Stimulated activated CD4-positive, alpha-beta T cell treated with anti-CD3 and anti-CD28 coated beads, Interleukin-4, amount 100 ng/mL, for 4 hours (primary cell): ENCODE results near the gene THAP12.
"Not testable (repeated sequence)": the region's sequence is repeated elsewhere in the genome, so short reads cannot be mapped to it uniquely, and the experiment has no call there.

Experiments
- DNase-seq, 2 experiments: peaks; one replicate each; pipeline ENCODE4 v3.0.0-alpha.2; 2020

Gene THAP12, protein sequence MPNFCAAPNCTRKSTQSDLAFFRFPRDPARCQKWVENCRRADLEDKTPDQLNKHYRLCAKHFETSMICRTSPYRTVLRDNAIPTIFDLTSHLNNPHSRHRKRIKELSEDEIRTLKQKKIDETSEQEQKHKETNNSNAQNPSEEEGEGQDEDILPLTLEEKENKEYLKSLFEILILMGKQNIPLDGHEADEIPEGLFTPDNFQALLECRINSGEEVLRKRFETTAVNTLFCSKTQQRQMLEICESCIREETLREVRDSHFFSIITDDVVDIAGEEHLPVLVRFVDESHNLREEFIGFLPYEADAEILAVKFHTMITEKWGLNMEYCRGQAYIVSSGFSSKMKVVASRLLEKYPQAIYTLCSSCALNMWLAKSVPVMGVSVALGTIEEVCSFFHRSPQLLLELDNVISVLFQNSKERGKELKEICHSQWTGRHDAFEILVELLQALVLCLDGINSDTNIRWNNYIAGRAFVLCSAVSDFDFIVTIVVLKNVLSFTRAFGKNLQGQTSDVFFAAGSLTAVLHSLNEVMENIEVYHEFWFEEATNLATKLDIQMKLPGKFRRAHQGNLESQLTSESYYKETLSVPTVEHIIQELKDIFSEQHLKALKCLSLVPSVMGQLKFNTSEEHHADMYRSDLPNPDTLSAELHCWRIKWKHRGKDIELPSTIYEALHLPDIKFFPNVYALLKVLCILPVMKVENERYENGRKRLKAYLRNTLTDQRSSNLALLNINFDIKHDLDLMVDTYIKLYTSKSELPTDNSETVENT

DNA sequence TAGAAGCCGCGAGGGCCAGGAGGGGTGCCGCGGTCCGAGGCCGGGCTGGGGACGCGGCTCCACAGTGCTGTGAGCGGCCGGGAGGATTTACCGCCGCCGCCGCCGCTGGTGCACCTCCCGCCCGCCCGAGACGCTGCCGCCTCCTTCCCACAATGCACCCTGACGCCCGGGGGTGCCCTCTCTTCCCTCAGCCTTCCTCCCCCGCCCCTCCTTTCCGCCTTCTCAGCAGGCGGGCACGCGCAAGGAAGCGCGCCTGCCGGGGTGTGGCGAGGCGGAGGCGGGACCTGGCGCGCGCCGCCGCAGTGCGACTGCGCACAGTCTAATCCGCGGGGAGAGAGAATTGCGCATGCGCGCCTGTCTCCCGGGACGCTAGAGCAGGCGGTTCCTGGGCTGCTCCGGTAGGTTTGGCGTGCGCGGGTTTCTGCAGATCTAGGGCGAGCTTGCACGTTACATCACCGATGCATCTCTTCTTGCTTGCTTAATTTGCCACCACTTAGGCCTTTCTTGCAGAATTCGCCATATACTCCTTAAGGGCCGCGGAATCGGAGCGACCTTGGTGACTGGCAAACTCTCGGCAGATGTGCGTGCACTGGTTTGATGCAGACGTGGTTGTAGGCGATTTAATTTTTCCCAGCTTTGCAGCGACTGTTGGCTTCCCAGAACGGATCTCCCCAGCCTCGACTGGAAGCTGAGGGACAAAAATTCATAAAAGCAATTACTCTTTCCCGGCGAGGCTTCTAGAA, at the start of gene THAP12, which contains the start of gene GVQW3:
Gene THAP12 (minus strand): TSS at position 156 of the 743 bp plus-strand sequence. CDS start 296 bp downstream, outside the sequence.
Gene GVQW3 (plus strand): TSS at position 347 of the 743 bp plus-strand sequence. CDS start 506 bp downstream, outside the sequence.
- peak; percentile 95 to 97 for DNase-seq

DNA sequence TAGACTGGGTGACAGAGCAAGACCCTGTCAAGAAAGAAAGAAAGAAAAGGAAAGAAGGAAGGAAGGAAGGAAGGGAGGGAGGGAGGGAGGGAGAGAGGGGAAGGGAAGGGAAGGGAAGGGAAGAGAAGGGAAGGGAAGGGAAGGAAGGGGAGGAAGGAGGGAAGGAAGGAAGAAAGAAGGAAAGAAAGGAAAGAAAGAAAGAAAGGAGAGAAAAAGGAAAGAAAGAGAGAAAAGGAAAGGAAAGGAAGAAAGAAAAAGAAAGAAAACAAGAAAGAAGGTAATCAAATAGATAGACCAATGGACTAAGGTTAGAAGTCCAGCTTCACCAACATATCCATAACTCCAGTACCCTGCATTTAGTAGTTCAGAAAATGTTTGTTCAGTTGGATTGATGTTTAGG, 45.7 kb upstream of the THAP12 start:
- DNase-seq, result no peak

DNA sequence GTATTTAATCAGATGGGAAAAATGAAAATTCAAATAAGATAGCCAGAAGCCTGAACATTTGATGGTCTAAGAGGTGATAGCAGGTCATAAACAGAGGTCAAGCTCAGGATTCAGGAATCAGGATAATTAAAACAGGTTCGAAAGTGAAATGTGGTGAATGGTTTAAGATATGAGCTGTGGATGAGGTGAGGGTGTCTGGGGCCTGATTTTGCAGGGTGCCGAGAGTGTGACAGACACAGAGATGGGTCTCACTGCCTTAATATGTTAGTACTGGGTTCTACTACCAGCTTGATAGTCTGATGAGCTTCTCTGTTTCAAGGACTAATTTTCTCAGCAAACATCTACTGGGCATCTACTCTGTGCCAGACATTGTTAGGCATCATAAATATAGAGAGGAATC, 44.0 kb upstream of the THAP12 start:
- no peak for DNase-seq

DNA sequence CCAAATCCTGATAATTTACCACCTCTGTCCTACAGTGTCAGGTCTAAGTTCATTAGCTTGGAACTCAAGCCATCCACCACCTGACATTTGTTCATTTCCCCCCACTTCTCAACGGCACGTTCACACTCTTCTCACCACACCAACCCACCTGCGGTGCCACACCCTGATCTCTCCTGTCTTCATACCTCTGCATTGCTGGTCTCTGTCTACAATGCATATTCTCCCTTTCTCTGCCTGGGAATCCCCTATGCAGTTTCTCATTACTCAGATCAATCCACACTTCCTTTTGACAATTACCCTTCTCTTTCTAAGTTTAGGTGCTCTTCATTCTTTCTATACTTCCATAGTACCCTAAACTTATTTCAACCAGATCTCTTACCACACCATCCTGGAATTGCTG, 43.4 kb upstream of the THAP12 start:
- DNase-seq, result peak in 1 of 2 experiments; percentile 2

DNA sequence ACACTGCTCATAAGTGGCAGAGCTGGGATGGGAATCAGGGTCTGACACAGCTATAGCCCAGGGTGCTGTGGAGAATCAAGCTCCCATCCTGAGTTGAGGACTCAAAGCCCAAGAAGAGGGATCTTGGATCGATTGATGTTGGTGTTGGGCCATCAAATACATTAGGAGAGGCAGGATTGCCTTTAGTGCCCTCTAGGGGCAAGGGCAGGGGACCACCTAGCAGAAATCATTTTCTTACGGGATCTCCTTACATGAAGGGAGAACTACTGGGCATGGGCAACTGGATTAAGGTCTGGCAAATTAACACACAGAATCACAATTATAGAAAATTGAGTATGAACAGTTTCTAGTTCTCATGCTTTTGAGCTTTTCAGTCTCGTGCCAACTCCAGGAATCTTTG, 39.0 kb upstream of the THAP12 start:
- DNase-seq, result no peak

DNA sequence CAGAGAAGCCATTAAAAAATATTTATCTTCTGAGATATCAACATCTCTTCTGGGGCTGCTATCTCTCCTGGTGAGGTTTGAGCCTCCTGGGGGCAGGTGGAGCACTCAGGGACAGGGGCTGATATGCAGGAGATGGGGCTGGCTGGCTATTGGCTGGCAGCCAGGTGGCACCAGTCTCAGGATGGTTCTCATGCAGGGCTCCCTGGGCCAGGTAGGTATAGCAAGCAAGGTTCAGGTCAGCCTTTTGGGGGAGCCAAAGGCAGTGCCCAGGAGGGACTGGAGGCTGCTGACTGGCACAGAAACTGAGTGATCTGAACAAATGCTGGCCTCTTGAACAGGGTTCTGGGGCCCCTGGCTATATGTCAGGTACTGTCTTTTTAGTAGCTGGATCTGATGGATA, 34.1 kb upstream of the THAP12 start:
- no peak for DNase-seq

DNA sequence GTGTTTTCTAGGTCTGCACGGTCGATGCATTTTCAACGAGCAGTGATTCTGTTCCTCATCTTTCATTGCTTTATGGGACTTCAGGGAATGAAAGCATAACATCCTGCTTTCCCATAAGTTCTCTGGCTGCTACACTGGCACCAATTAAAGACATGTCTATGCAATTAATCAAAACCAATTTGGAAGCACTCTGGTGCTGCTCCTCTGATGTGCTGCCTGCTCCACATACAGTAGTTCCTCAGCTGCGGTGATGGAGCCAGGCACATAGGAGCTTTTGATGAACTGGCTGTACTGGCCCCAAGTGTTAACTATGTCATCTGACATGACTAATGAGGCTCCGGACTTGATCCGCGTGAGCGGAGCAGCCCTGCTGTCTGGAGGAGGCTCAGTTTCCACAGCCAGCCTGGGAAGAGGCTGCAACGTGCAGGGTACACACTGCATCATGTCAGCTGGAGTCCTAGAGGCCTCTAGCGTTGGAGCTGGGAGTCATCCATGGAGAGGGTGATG, 30.0 kb upstream of the THAP12 start:
- DNase-seq, result no peak

DNA sequence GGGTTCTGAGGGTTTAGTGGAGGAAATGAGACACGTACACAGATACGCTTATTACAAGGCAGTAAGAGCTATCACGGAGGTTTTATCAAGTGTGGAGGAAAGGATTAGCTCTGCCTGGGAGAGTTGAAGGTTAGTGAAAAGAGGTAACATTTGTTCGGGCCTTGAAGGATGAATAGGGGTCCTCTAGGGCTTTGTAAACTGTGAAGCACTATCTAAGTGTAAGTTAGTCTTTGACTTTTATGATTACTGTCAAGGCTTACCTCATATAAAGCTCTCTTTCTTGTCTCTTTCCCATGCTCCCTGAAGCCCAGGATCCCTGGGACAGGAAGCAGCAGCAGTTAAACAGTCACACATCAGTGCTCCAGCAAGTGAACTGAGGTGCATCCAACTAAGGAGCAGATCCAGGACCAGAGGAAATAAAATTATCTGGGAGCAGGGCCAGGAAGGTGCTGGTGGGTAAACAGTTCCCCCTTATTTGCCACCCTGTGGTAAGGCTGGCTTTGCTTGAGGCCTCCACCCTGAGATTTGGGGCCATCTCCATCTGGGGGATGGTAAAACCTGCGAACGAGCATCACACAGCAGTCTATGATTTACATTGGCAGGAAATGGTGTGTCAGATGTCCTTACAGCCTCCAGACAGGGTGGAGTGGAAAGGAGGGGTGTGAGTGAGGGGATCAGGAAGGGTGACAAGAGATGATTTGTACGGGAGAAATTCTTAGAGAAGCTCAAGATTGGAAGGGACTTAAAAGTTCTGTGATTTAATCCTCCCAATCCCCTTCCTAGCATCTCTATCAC, 27.4 kb upstream of the THAP12 start:
- DNase-seq, result no peak

DNA sequence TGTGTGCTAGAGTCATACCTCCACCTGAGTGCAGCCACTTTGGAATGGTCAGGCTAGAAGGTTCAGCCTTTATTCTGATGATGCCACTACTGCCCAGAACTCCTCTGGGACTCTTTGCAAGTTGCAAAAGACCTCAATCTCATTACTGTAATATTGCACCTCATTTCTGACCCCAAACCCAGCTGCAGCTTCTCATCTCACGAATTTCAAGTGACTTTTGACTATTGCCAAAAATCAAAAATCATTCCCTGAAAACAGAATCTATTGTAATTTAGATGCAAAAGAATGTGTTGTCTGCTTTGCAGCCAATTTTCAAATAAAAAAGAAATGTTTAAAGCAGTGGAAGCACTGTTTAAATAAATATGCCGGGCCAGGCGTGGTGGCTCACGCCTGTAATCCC, 25.4 kb upstream of the THAP12 start:
- DNase-seq, result no peak

DNA sequence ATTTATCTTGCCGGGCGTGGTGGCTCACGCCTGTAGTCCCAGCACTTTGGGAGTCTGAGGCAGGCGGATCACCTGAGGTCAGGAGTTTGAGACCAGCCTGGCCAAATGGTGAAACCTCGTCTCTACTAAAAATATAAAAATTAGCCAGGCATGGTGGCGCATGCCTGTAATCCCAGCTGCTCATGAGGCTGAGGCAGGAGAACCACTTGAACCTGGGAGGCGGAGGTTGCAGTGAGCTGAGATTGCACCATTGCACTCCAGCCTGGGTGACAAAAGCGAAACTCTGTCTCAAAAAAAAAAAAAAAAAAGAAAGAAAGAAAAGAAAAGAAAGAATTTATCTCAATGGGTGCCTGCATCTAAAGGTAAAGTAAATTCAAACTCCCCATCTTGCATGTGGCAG, 20.6 kb upstream of the THAP12 start:
- not testable (repeated sequence) for DNase-seq

DNA sequence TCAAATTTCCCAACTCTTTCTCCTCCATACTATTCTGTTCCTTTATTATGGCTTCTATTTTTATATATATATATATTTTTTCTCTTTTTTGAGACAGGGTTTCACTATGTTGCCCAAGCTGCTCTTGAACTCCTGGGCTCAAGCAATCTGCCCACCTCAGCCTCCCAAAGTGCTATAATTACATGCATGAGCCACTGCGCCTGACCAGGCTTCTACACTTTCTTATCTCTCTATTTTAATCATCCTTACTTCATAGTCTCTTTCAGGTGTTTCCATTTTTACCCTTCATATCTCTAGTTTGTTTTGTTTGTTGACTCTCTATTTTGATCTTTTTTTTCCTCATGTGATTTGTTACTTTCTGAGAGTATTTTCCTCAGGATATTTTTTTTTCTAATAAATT, 20.0 kb upstream of the THAP12 start:
- no peak for DNase-seq

DNA sequence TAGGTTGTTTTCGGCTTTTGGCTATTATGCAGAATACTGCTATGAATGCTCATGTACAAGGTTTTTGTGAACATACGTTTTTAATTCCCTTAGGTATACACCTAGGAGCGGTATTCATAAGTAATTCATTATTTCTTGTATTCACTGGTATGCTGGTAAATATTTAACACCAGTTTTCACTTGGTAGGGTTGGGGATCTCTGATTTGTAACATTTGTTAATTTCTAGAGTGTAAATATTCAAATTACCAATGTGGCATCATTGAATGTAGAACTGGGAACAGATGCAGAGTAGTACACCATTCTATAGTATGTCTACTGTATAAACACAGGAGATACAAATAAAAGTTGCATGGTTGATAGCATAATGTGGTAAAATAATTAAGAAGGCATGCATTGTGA, 16.5 kb upstream of the THAP12 start:
- DNase-seq, result no peak

DNA sequence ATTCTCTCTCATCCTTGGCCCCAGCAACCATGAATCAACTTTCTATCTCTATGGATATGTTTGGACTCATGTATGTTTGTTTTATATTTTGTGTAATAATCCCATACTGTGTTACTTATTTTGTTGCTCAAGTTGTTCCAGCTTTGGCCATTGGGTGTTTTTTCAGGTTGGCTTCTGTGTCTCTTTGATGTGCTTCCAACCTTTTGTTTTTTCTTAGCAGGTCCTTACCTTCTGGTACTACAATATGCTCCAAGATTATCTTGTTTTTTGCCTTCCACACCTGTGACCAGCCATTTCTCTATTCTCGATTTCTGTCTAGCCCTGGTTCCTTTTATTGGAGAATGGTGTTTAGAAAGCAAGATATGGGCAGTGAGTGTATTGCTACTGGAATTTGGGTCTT, 14.4 kb upstream of the THAP12 start:
- no peak for DNase-seq

DNA sequence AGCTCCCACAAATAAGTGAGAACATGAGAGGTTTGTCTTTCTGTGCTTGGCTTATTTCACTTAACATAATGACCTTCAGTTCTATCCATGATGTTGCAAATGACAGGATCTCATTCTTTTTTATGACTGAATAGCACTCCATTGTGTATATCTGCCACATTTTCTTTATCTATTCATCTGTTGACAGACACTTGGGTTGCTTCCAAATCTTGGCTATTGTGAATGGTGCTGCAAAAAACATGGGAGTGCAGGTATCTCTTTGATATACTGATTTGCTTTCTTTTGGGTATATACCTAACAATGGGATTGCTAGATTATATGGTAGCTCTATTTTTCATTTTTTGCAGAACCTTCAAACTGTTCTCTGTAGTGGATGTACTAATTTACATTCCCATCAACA, 13.5 kb upstream of the THAP12 start:
- DNase-seq, result no peak

DNA sequence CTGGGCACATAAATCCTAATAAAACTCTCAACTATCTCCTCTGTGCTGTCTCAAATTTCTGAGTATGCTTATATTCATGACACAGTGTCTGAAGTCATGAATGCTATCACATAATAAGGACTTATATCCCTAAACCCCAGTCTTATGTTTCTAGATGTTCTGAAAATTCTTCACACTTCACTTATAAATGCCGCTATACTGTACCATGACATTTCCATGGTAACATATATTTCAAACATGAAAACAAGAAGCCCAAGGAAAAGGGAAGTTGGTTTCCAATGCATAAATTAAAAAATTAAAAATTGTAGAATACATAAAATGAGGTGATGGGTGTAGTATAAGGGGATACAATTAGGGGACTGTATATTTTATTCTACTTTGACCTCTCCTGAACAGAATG, 11.9 kb upstream of the THAP12 start:
- no peak for DNase-seq

DNA sequence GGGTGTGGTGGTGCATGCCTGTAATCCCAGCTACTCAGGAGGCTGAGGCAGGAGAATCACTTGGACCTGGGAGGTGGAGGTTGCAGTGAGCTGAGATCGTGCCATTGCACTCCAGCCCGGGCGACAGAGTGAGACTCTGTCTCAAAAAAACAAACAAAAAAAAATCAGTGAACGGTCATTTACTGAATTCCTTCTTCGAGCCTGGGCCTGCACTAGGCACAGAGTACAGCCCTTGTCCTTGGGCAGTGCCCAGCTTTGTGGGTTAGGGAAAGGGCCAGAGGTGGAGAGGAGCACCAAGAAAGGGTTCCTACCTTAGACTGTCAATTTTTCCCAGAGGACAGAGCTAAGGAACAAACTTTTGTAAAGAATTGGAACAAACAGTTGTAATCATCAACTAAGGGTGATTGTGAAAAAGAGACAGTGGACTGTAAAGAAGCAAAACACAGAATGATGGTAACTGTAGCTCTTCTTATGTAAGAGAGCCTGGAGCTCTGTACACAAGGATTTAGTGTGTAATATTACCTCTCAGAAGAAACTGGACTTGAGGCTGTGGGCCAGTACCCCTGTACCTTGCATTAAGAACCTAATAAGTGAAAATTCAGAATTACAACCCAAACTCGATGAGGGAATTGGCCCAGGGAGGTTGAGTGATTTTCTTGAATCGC, 11.0 kb upstream of the THAP12 start:
- DNase-seq, result no peak

DNA sequence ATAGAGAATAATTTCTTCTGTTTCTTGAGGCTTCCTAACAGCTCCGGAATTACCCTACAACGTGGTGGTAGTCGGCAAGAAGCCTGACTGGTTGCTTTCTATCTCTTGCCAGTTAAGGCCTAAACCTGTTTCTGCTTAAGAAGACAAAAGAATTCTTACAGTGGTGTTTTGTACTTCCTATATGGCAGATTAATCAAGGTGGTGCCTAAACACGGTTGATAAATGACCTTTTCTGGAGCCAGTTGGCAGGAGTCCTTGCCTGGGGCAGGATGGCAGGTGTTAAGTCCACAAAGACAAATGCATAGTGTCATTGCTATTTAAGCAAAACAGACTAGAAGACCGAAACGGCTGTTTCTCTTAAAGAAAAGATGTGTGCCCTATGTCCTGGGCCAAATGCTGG, 10.1 kb upstream of the THAP12 start:
- DNase-seq, result no peak

DNA sequence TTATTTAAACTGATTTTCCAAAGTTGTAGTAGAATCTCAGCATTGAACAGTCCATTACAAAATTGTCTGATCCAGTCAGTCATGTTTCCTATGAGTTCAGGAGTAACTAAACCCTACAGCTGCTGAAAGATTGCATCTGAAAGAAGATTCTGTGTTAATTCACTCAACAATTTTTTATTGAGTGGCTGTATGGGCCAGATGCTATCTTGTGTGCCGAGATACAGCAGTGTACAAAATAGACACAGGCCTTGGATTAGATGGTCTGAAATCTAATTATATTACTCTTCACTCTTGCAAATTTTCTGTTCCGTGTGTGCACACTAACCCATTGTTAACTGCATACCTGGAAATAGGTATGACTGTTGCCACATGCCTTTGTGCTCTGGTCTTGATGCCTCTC, 7.5 kb upstream of the THAP12 start:
- no peak for DNase-seq

DNA sequence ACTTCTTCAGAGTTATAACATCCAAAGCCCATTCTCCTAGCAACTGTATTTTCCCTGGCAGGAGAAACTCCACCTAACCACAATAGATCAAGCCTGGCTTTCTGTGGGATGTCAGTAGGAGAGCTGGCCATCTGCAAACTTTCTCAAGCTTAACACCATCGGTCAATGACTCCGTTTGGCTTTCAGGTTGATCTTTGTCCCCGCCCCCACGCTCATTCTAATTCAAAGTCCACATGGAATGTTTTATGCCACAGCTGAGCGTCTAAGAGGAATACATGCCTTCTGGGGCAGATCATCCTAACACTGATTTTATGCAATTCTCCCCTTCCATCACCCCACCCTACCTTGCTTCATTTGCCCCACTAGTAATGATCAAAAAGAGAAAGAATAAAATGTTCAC, 5.0 kb upstream of the THAP12 start:
- DNase-seq, result no peak

DNA sequence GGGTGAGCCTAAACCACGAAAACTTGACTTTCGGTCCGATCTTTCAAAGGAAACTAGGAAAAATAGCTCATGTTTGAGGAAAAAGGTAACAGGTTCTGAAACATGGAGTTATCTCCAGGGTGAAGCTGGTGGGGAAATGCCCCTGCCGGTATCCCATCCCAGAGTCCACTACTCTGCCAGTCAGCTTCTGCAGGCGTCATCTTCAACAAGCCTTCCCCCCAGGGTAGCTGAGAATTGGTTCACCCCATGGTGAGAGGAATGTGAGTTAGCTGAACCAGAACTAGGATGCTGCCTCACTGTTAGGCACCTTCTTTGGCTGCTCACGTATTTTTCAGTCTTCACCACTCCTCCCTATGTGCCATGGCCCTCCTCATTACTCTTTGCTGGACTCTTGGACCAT, 1.3 kb upstream of the THAP12 start:
- DNase-seq, result no peak

DNA sequence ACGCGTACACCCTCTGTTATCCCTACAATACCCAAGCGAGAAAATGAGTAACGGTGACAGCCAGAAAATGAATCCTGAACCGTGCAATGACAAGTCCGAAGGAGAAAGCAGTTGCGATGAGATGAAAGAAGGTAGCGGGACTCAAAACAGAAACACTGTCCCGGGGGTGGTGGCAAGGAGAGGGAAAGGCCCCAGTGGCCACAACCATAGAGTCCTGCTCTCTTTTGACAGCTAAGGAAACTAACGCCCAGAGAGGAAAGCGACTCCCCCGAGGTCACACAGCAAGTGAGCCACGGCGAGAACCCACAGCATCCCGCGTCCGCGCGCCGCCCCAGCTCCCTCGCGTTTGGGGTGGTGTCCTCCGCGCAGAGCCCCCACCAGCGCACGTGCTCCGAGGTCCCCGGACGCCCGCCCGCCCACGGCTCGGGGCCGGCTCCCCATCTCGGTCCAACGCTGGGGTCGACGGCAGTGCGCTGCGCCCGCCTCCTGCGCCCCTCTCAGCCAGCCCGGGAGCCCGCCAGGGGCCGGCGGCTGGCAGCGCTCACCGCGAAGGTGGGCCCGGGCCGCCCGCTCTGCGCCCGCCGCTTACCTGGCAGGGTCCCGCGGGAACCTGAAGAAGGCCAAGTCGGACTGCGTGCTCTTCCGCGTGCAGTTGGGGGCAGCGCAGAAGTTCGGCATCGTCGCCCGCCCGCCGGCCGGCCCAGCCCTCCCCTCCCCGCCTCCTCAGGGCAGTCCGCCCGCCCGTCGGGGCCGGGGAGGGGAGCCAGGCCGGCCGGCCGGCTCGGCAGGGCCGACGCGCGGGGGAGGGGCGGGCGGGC, 564 bp downstream of the THAP12 start:
- peak; percentile 43 to 51 for DNase-seq
